ENCODE measurements around the gene NUPR2. TPM values are rescaled to one million over a fixed set of nuclear protein-coding genes. Genes with fewer than 3 reads are reported as not detected.

The NUPR2 gene
- total and polyA plus RNA-seq, 2 of the 4 experiments (the other 2 are of a cell fraction), result not detected

GRCh38 chr7:56092789-56093531, 23.3 kb downstream of the NUPR2 start, which contains the start of gene PHKG1:
PHKG1 (minus strand) TSS chr7:56092952; CDS start chr7:56088941, 4,011 bp downstream.
- Histone ChIP-seq H4K8ac (ENCODE audit: low read depth in 2 of 2, low read length in 2 of 2) (peak within 1 kb of the TSS in 1 of 2 experiments; percentile 36; a peak in 1 of 4 replicates), H2BK20ac (ENCODE audit: low read depth, low read length) (no peak within 1 kb of the TSS), H2AK9ac (replicated peaks; ENCODE audit: low read depth, low read length, poor library complexity) (peak within 1 kb of the TSS; percentile 33), H3K4me1 (ENCODE audit: control insufficient read depth, insufficient read depth, low read length) (peaks cover 9% of the 10 kb centered on the region), H3K4ac (ENCODE audit: low read depth, low read length) (no peak within 1 kb of the TSS), H3K36me3 (ENCODE audit: control insufficient read depth, insufficient read depth, low read length) (peaks cover 3% of the 10 kb centered on the region), H3K79me1 (ENCODE audit: low read depth in 1 of 2, low read length in 2 of 2) (0 out of 4 replicates have a peak, but pooled peaks cover 0 to 4% of the 10 kb centered on the region in 2 experiments), H2AK5ac (ENCODE audit: low read depth, low read length) (no peak within 1 kb of the TSS; the same call in 1 of the 2 replicates), H3K4me3 (ENCODE audit: insufficient read depth, low read depth, low read length) (no peak within 1 kb of the TSS), H4K91ac (ENCODE audit: insufficient read depth, low read depth, low read length) (no peak within 1 kb of the TSS), H3K14ac (replicated peaks; ENCODE audit: low read depth, low read length) (0 out of 2 replicates have a peak within 1 kb of the TSS, but pooled peaks have one; percentile 29), H3K23ac (ENCODE audit: low read depth, low read length) (no peak within 1 kb of the TSS), H2AFZ (replicated peaks; ENCODE audit: low read length, poor library complexity) (peak within 1 kb of the TSS; percentile 70), H2BK15ac (ENCODE audit: low read depth, low read length) (no peak within 1 kb of the TSS), H2BK120ac (ENCODE audit: low read depth, low read length) (no peak within 1 kb of the TSS), H3K9ac (ENCODE audit: low read depth, low read length) (peak within 1 kb of the TSS; percentile 27; the same call in 1 of the 2 replicates), H4K20me1 (ENCODE audit: insufficient read depth, low read length) (peaks cover 7% of the 10 kb centered on the region; the same call in 1 of the 2 replicates), H3K27ac (ENCODE audit: insufficient read depth, low read length) (peak within 1 kb of the TSS; percentile 15; the same call in 1 of the 2 replicates), H3K9me3 (ENCODE audit: control insufficient read depth, insufficient read depth, low read length) (no peaks in the 10 kb centered on the region), H3K18ac (ENCODE audit: low read depth, low read length) (no peak within 1 kb of the TSS), H3K27me3 (ENCODE audit: control insufficient read depth, insufficient read depth, low read length) (no peaks in the 10 kb centered on the region), H3K9me1 (ENCODE audit: insufficient read depth, low read length) (no peaks in the 10 kb centered on the region; the same call in 1 of the 2 replicates), H4K5ac (ENCODE audit: low read depth, low read length) (no peak within 1 kb of the TSS), H3K4me2 (ENCODE audit: low read depth, low read length) (peak within 1 kb of the TSS; percentile 29), H2BK5ac (ENCODE audit: low read depth, low read length, poor library complexity, severe bottlenecking) (no peak within 1 kb of the TSS), H3K56ac (ENCODE audit: extremely low read depth, insufficient read depth, low read length) (no peak within 1 kb of the TSS)
- no CpG with 5 or more reads among the region's 19 CpGs for WGBS, 2 experiments (ENCODE audit: extremely low coverage in 2 of 2, insufficient read length in 1 of 2)
- TF ChIP-seq CTCF (conservative IDR thresholded peaks at IDR 0.05; ENCODE audit: low read depth, low read length) (peak; percentile 27), BHLHE40 (IDR thresholded peaks at IDR 0.05; ENCODE audit: low read depth, low read length) (peak; percentile 66; the same call in 1 of the 2 replicates), RAD21 (IDR thresholded peaks at IDR 0.05; ENCODE audit: low read length) (peak; percentile 38), SMC3 (IDR thresholded peaks at IDR 0.05; ENCODE audit: low read depth, low read length) (no peak)
- in situ Hi-C loops (cut with MboI; ENCODE audit: low sequenced_read_pairs) (loop anchor here (25.0 kb wide), 2 partner anchors 806 to 1331 kb away; partner anchors contain the start of gene SEC61G), dilution Hi-C loops (cut with HindIII; ENCODE audit: low sequenced_read_pairs, unreplicated experiment) (no loop called here), intact Hi-C loops (cut with micrococcal nuclease) (loop anchor here (1.0 kb wide), 2 partner anchors 88 to 452 kb away; no protein-coding TSS in a partner anchor)
- peak; percentile 94 for ATAC-seq (ENCODE audit: low read depth)
- DNase-seq, result peak; percentile 81
- CTCF ChIA-PET, result interaction anchor here (1.0 to 2.1 kb wide), 3 partner anchors 9 to 14 kb away, joined by 3 to 6 read pairs (median 4); partner anchors contain the start of gene CHCHD2
- no TSS peak for BruUV-seq (replicated peaks)
- POLR2A ChIA-PET (ENCODE audit: unreplicated experiment), result no interaction called here

All from IMR-90 (cell line).